Naive thymus-derived CD4-positive, alpha-beta T cell (primary cell): ENCODE data around the gene TRMT61A. TPM values are rescaled to one million over a fixed set of nuclear protein-coding genes. Genes with fewer than 3 reads are reported as not detected.
A peak's percentile ranks its signal among the peaks of the same experiment; 100 is the strongest.

Experiments used
- ATAC-seq: fragments of 150-1000 bp; cut with Tn5 transposase; 2 replicates; pipeline ENCODE4 v1.10.0; 2021; ENCODE audit warnings: mild to moderate bottlenecking, moderate library complexity
- CTCF ChIA-PET: fragments of 350-600 bp; sonication (Branson Sonifier 250); formaldehyde crosslinking; loops from one replicate; lab custom pipeline; 2021; ENCODE audit warnings: antibody characterized with exemption; lab: Charles Lee
- POLR2A ChIA-PET: fragments of 350-600 bp; sonication (Branson Sonifier 250); formaldehyde crosslinking; loops from one replicate; lab custom pipeline; 2021; ENCODE audit warnings: antibody characterized with exemption, inconsistent platforms; lab: Charles Lee
- DNase-seq, 9 donors: peaks; one replicate each; pipeline versions ENCODE4 v3.0.0 to v3.0.0-alpha.2; 2020 to 2022; ENCODE audit warnings: mixed read lengths in 1 of 9
- H3K27ac ChIP-seq: one replicate; pipeline ENCODE4 v1.7.0; 2013; ENCODE audit warnings: mild to moderate bottlenecking, low read depth, low read length, moderate library complexity
- H3K27me3 ChIP-seq, 2 donors: one replicate each; pipeline ENCODE4 v1.7.0; 2013; ENCODE audit warnings: low read length in 2 of 2, mild to moderate bottlenecking in 2 of 2, moderate library complexity in 2 of 2; ENCODE audit not compliant: control insufficient read depth in 2 of 2, insufficient read depth in 2 of 2
- H3K36me3 ChIP-seq, 3 experiments: 1 replicate in 2 of 3; 2 replicates in 1 of 3; pipeline ENCODE4 v1.7.0; 2013; ENCODE audit warnings: low read length in 3 of 3, mild to moderate bottlenecking in 3 of 3, moderate library complexity in 1 of 3; ENCODE audit not compliant: insufficient read depth in 3 of 3, control insufficient read depth in 2 of 3
- H3K4me1 ChIP-seq, 2 donors: one replicate each; pipeline ENCODE4 v1.7.0; 2013; ENCODE audit warnings: low read length in 2 of 2, mild to moderate bottlenecking in 2 of 2, moderate library complexity in 1 of 2; ENCODE audit not compliant: control insufficient read depth in 2 of 2, insufficient read depth in 2 of 2
- H3K4me3 ChIP-seq: 2 replicates; pipeline ENCODE4 v1.7.0; 2013; ENCODE audit warnings: mild to moderate bottlenecking, low read length
- H3K9me3 ChIP-seq, 3 experiments: 1 replicate in 2 of 3; 2 replicates in 1 of 3; pipeline ENCODE4 v1.7.0; 2013; ENCODE audit warnings: low read length in 3 of 3; ENCODE audit not compliant: control insufficient read depth in 2 of 3
- H3K27ac Mint-ChIP-seq, 9 donors: one replicate each; pipeline ENCODE4 v1.8.0; 2020 to 2022; ENCODE audit warnings: mixed read lengths in 9 of 9, mild to moderate bottlenecking in 8 of 9, moderate library complexity in 5 of 9, inconsistent platforms in 2 of 9
- H3K27me3 Mint-ChIP-seq, 5 donors: one replicate each; pipeline ENCODE4 v1.8.0; 2021 to 2022; ENCODE audit warnings: mixed read lengths in 5 of 5, mild to moderate bottlenecking in 1 of 5
- H3K36me3 Mint-ChIP-seq, 5 donors: one replicate each; pipeline ENCODE4 v1.8.0; 2020 to 2022; ENCODE audit warnings: mixed read lengths in 5 of 5, mild to moderate bottlenecking in 3 of 5, inconsistent platforms in 1 of 5
- H3K4me1 Mint-ChIP-seq, 7 donors: one replicate each; pipeline ENCODE4 v1.8.0; 2020 to 2022; ENCODE audit warnings: mixed read lengths in 7 of 7, mild to moderate bottlenecking in 3 of 7, inconsistent platforms in 1 of 7
- H3K4me3 Mint-ChIP-seq, 10 donors: one replicate each; pipeline ENCODE4 v1.8.0; 2020 to 2022; ENCODE audit warnings: mild to moderate bottlenecking in 10 of 10, mixed read lengths in 10 of 10, moderate library complexity in 6 of 10, inconsistent platforms in 2 of 10
- H3K9me3 Mint-ChIP-seq, 11 donors: one replicate each; pipeline ENCODE4 v1.8.0; 2020 to 2022; ENCODE audit warnings: mixed read lengths in 11 of 11, mild to moderate bottlenecking in 4 of 11, inconsistent platforms in 1 of 11, moderate library complexity in 1 of 11
- intact Hi-C, 2 donors: fragments of 100-400 bp; cut with micrococcal nuclease; formaldehyde crosslinking; loops; one replicate each; pipeline ENCODE4 v1.15.1; 2023
- polyA plus RNA-seq, 2 donors: library from polyadenylated mRNA; unstranded; fragments of 300-500 nt; fragmentation: Illumina TruSeq; gene quantifications; one replicate each; pipeline ENCODE4 v1.2.3, GENCODE V29; 2021
- total RNA-seq, 6 experiments: library from RNA in 5 of 6; stranded (reverse) in 5 of 6; gene quantifications; 1 replicate in 5 of 6; 2 replicates in 1 of 6; pipeline ENCODE4 v1.2.3 and lab custom pipeline; 2021 to 2026

The TRMT61A gene
- total and polyA plus RNA-seq, 7 experiments from 2014 or later: 6.3 to 15.1 (median 12.2) TPM

DNA sequence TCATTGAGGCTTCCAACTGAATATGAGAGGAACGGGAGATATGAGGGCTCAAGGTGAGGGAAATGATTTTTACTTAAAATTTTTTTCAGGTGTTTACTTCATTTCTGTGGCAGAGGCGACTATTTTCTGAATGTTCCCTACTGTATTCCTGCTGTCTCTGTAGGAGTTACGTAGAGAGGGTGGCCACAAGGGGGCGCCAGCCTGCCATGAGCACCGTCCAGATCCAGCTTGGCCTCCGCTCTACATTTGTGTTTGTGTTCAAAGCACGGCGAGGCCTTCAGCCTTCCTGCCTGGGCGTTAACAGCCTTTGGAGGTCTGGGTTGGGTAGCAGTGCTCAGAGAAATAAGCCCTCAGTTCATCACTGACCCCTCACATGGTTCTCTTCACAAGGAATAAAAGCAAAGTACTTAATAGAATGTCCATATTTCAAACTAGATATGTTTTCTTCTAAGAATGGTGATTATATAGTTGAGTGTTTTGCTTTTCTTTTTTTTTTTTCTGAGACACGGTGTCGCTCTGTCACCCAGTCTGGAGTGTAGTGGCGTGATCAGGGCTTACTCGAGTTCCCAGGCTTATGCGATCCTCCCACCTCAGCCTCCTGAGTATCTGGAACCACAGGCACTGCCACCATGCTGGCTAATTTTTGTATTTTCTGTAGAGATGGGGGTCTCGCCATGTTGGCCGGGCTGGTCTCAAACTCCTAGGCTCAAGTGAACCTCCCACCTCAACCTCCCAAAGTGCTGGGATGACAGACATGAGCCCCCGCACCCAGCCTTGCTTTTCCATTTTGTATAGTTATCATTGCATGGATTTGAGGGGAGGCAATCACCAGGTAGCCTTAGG, 28.6 kb upstream of the TRMT61A start:
- Histone ChIP-seq H3K4me1 (no peaks in the 10 kb centered on the region), H3K4me3 (no peak overlapping the region), H3K36me3 (peaks cover 9 to 63% (median 12%) of the 10 kb centered on the region in 3 experiments), H3K27me3 (no peaks in the 10 kb centered on the region), H3K9me3 (no peaks in the 10 kb centered on the region), H3K27ac (no peak overlapping the region)
- POLR2A ChIA-PET: no interaction called here
- ATAC-seq: peak; percentile 96
- Mint-ChIP-seq H3K4me1 (peaks cover 6 to 12% (median 9%) of the 10 kb centered on the region in 7 donors), H3K9me3 (no peaks in the 10 kb centered on the region), H3K27me3 (no peaks in the 10 kb centered on the region), H3K4me3 (no peak overlapping the region), H3K27ac (peak overlapping the region in 8 of 9 donors; percentile 6 to 89 (median 51)), H3K36me3 (peaks cover 3 to 43% (median 15%) of the 10 kb centered on the region in 5 donors)
- CTCF ChIA-PET: interaction anchor here (0.6 to 1.7 kb wide), 4 partner anchors 18 to 619 kb away, joined by 3 to 5 read pairs (median 4); no protein-coding TSS in a partner anchor
- intact Hi-C loops: loop anchor here (1.0 to 2.0 kb wide), 2 partner anchors 18 to 46 kb away; no protein-coding TSS in a partner anchor
- peak; percentile 57 to 77 (median 72) for DNase-seq

DNA sequence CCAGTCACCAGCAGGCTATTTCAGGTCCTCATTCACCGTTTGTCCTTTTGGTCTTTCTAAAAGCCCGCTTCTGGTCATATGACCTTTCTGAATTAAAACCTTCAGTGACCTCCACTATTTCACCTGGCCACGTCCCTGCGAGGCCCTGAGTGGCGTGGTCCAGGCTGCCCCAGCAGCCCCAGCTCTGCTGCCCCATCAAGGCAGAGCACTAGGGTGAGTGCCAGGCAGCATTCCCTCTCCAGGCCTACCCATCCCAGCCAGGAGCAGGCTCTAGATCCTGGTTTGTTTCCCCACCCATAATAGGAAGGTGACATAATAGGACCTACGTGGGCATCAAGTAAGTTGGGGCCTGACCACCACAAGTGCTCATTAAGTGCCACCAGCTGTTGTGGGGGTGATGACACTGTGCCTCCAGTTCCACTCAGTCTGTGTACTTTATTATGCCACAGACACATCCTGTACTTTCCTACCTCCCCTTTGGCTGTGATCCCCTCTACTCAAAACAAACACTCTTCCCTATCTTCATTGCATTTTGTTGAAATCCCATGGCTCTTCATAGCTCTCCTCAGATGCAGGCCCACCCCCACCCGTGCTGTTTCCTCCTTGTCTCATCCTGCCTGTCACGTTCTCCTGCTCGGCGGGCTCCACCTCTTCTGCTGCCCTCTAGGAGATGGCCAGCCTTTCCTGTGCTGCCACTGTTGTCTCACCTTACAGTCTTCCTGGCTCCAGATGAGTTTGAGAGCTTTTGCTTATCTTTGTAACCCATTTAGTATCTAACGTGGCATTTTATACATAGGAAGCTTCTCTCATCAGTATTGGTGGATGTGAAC, 27.7 kb upstream of the TRMT61A start:
- no peak for ATAC-seq
- ChIA-PET CTCF (interaction anchor here (0.7 to 2.0 kb wide), 3 partner anchors 9 to 62 kb away, joined by 3 to 5 read pairs (median 3); no protein-coding TSS in a partner anchor), POLR2A (no interaction called here)
- no peaks in the 10 kb centered on the region for H3K4me1 ChIP-seq
- Mint-ChIP-seq H3K4me3 (no peak overlapping the region), H3K4me1 (peaks cover 6 to 14% (median 9%) of the 10 kb centered on the region in 7 donors), H3K27me3 (no peaks in the 10 kb centered on the region), H3K36me3 (peaks cover 3 to 44% (median 16%) of the 10 kb centered on the region in 5 donors), H3K27ac (peak overlapping the region in 3 of 9 donors; percentile 23 to 65 (median 48)), H3K9me3 (no peaks in the 10 kb centered on the region)
- no peaks in the 10 kb centered on the region for H3K27me3 ChIP-seq
- no peak for DNase-seq
- no peaks in the 10 kb centered on the region for H3K9me3 ChIP-seq
- intact Hi-C loops: loop anchor here in 1 of 2 donors (2.0 kb wide), 1 partner anchor 18 kb away; no protein-coding TSS in a partner anchor
- no peak overlapping the region for H3K4me3 ChIP-seq
- H3K36me3 ChIP-seq: peaks cover 9 to 57% (median 12%) of the 10 kb centered on the region in 3 experiments
- H3K27ac ChIP-seq: no peak overlapping the region

DNA sequence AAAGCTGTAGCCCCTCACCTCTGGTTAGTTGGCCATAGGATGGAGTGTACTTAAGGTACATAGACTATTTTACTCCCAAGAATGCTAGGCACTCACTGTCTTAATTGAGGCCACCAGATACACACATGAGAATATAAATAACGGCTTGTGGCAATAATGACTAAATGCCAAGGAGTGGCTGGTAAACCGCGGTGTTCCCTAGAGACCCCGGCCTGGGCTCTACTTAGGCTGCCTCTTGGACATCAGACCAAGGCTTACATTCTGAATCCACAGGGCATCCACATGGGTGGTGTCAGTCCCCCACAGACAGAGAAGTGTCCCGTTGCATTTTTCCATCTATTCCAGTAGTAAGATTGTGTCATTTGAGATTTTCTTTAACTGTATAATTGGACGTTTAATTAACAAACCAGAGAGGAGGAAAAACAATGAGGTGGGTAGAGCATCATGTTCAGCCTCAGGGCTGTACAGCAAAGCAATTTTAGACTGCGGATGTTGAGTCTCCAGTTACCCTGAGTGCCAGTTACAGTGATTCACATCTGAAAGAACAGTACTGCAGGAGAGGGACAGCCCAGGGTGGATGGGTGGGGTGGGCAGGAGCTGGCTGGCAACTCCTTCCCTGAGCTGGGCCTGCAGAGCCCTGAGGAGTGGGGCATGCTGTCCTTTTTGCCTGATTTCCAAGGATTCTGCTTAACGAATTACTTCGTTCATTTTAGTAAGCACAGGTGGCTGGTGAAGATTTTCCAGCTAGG, 26.9 kb upstream of the TRMT61A start:
- no peak for ATAC-seq
- peaks cover 3 to 44% (median 16%) of the 10 kb centered on the region in 5 donors for H3K36me3 Mint-ChIP-seq
- no peaks in the 10 kb centered on the region for H3K27me3 Mint-ChIP-seq
- CTCF ChIA-PET: interaction anchor here (0.7 to 2.0 kb wide), 4 partner anchors 10 to 61 kb away, joined by 3 to 5 read pairs (median 4); no protein-coding TSS in a partner anchor
- no peak for DNase-seq
- no peaks in the 10 kb centered on the region for H3K9me3 Mint-ChIP-seq
- peak overlapping the region in 1 of 9 donors; percentile 16 for H3K27ac Mint-ChIP-seq
- Histone ChIP-seq H3K4me1 (no peaks in the 10 kb centered on the region), H3K9me3 (no peaks in the 10 kb centered on the region), H3K36me3 (peaks cover 9 to 57% (median 12%) of the 10 kb centered on the region in 3 experiments), H3K27me3 (no peaks in the 10 kb centered on the region), H3K4me3 (no peak overlapping the region), H3K27ac (no peak overlapping the region)
- H3K4me3 Mint-ChIP-seq: no peak overlapping the region
- intact Hi-C loops: loop anchor here in 1 of 2 donors (2.0 kb wide), 1 partner anchor 17 kb away; no protein-coding TSS in a partner anchor
- POLR2A ChIA-PET: no interaction called here
- peaks cover 7 to 14% (median 9%) of the 10 kb centered on the region in 7 donors for H3K4me1 Mint-ChIP-seq

GRCh38 chr14:103502877-103503276, 26.1 kb upstream of the TRMT61A start:
- Histone ChIP-seq H3K4me3 (no peak overlapping the region), H3K9me3 (no peaks in the 10 kb centered on the region), H3K27me3 (no peaks in the 10 kb centered on the region), H3K27ac (no peak overlapping the region), H3K4me1 (no peaks in the 10 kb centered on the region), H3K36me3 (peaks cover 9 to 60% (median 12%) of the 10 kb centered on the region in 3 experiments)
- POLR2A ChIA-PET: no interaction called here
- ATAC-seq (no peak), DNase-seq (no peak)
- peaks cover 8 to 19% (median 9%) of the 10 kb centered on the region in 7 donors for H3K4me1 Mint-ChIP-seq
- CTCF ChIA-PET: interaction anchor here (2.0 kb wide), 2 partner anchors 10 to 43 kb away, joined by 5 read pairs; no protein-coding TSS in a partner anchor
- no peaks in the 10 kb centered on the region for H3K9me3 Mint-ChIP-seq
- no peak overlapping the region for H3K4me3 Mint-ChIP-seq
- H3K36me3 Mint-ChIP-seq: peaks cover 3 to 48% (median 16%) of the 10 kb centered on the region in 5 donors
- intact Hi-C loops: no loop called here
- H3K27me3 Mint-ChIP-seq: no peaks in the 10 kb centered on the region
- no peak overlapping the region for H3K27ac Mint-ChIP-seq

GRCh38 chr14:103503296-103503695, 25.7 kb upstream of the TRMT61A start:
- no peaks in the 10 kb centered on the region for H3K27me3 ChIP-seq
- H3K4me1 Mint-ChIP-seq: peaks cover 8 to 19% (median 9%) of the 10 kb centered on the region in 7 donors
- H3K9me3 Mint-ChIP-seq: no peaks in the 10 kb centered on the region
- no peaks in the 10 kb centered on the region for H3K9me3 ChIP-seq
- H3K36me3 ChIP-seq: peaks cover 9 to 61% (median 12%) of the 10 kb centered on the region in 3 experiments
- H3K4me3 Mint-ChIP-seq: no peak overlapping the region
- ATAC-seq (no peak), DNase-seq (no peak)
- intact Hi-C loops: no loop called here
- no peak overlapping the region for H3K4me3 ChIP-seq
- H3K27me3 Mint-ChIP-seq: no peaks in the 10 kb centered on the region
- no peaks in the 10 kb centered on the region for H3K4me1 ChIP-seq
- H3K36me3 Mint-ChIP-seq: peaks cover 3 to 48% (median 16%) of the 10 kb centered on the region in 5 donors
- POLR2A ChIA-PET: no interaction called here
- no peak overlapping the region for H3K27ac Mint-ChIP-seq
- H3K27ac ChIP-seq: no peak overlapping the region
- CTCF ChIA-PET: interaction anchor here (2.0 kb wide), 2 partner anchors 11 to 43 kb away, joined by 5 read pairs; no protein-coding TSS in a partner anchor
